IMR-90 (cell line): ENCODE data around the gene EIF3A. TPM values are rescaled to one million over a fixed set of nuclear protein-coding genes. Genes with fewer than 3 reads are reported as not detected.

Experiments used
- ATAC-seq: fragments of 200-7000 bp; cut with Tn5 transposase; 2 replicates; pipeline ENCODE4 v1.9.1; 2020; ENCODE audit warnings: low read depth, mild to moderate bottlenecking, moderate library complexity
- BruUV-seq: library from RNA; stranded (reverse); fragments of 400-500 nt; replicated peaks from 2 replicates; lab custom pipeline; 2021; lab: Mats Ljungman, UMichigan
- CTCF ChIA-PET: fragments of 300-600 bp; formaldehyde crosslinking; extraction: SDS; loops from one replicate; lab custom pipeline; 2021; ENCODE audit warnings: antibody characterized with exemption; lab: Yijun Ruan, JAX
- POLR2A ChIA-PET: fragments of 300-600 bp; sonication (Branson Sonifier 250); formaldehyde crosslinking; loops from one replicate; lab custom pipeline; 2022; ENCODE audit warnings: antibody characterized with exemption; ENCODE audit not compliant: unreplicated experiment; lab: Charles Lee
- DNase-seq: peaks from one replicate; pipeline ENCODE4 v3.0.0; 2013
- H2AFZ ChIP-seq: replicated peaks from 2 replicates; pipeline ENCODE3; 2013; ENCODE audit warnings: low read length, mild to moderate bottlenecking; ENCODE audit not compliant: poor library complexity
- H2AK5ac ChIP-seq: 2 replicates; pipeline ENCODE4 v1.6.1; 2013; ENCODE audit warnings: low read depth, low read length, inconsistent platforms
- H2AK9ac ChIP-seq: replicated peaks from 2 replicates; pipeline ENCODE3; 2013; ENCODE audit warnings: mild to moderate bottlenecking, low read depth, low read length, moderate library complexity; ENCODE audit not compliant: poor library complexity
- H2BK120ac ChIP-seq: 2 replicates; pipeline ENCODE4 v1.6.1; 2013; ENCODE audit warnings: low read depth, low read length, inconsistent platforms
- H2BK15ac ChIP-seq: 3 replicates; pipeline ENCODE4 v1.6.1; 2013; ENCODE audit warnings: low read depth, low read length, inconsistent platforms
- H2BK20ac ChIP-seq: 2 replicates; pipeline ENCODE4 v1.6.1; 2013; ENCODE audit warnings: low read depth, mild to moderate bottlenecking, inconsistent platforms, low read length, moderate library complexity
- H2BK5ac ChIP-seq: 2 replicates; pipeline ENCODE4 v1.6.1; 2013; ENCODE audit warnings: mild to moderate bottlenecking, low read depth, low read length, inconsistent platforms; ENCODE audit not compliant: poor library complexity, severe bottlenecking
- H3K14ac ChIP-seq: replicated peaks from 2 replicates; pipeline ENCODE4 v1.6.1; 2013; ENCODE audit warnings: low read depth, low read length, inconsistent platforms
- H3K18ac ChIP-seq: 2 replicates; pipeline ENCODE4 v1.6.1; 2013; ENCODE audit warnings: low read depth, low read length, control low read depth
- H3K23ac ChIP-seq: 2 replicates; pipeline ENCODE4 v1.6.1; 2013; ENCODE audit warnings: low read depth, low read length, inconsistent platforms
- H3K27ac ChIP-seq: 2 replicates; pipeline ENCODE4 v1.5.1; 2013; ENCODE audit warnings: mild to moderate bottlenecking, control low read depth, low read length; ENCODE audit not compliant: insufficient read depth
- H3K27me3 ChIP-seq: 2 replicates; pipeline ENCODE4 v1.6.1; 2013; ENCODE audit warnings: low read length; ENCODE audit not compliant: control insufficient read depth, insufficient read depth
- H3K36me3 ChIP-seq: 2 replicates; pipeline ENCODE4 v1.6.1; 2013; ENCODE audit warnings: low read length, mixed read lengths; ENCODE audit not compliant: control insufficient read depth, insufficient read depth
- H3K4ac ChIP-seq: 2 replicates; pipeline ENCODE4 v1.6.1; 2013; ENCODE audit warnings: low read depth, low read length, inconsistent platforms
- H3K4me1 ChIP-seq: 2 replicates; pipeline ENCODE4 v1.6.1; 2013; ENCODE audit warnings: low read length, mixed read lengths; ENCODE audit not compliant: control insufficient read depth, insufficient read depth
- H3K4me2 ChIP-seq: 2 replicates; pipeline ENCODE4 v1.6.1; 2013; ENCODE audit warnings: low read depth, mild to moderate bottlenecking, control low read depth, low read length, moderate library complexity
- H3K4me3 ChIP-seq: 2 replicates; pipeline ENCODE4 v1.5.1; 2013; ENCODE audit warnings: low read depth, mild to moderate bottlenecking, control low read depth, low read length, moderate library complexity; ENCODE audit not compliant: insufficient read depth
- H3K56ac ChIP-seq: 2 replicates; pipeline ENCODE4 v1.6.1; 2013; ENCODE audit warnings: low read length, inconsistent platforms; ENCODE audit not compliant: insufficient read depth; ENCODE audit errors: extremely low read depth
- H3K79me1 ChIP-seq, 2 experiments: 2 replicates each; pipeline ENCODE4 v1.6.1; 2013; ENCODE audit warnings: low read length in 2 of 2, inconsistent platforms in 1 of 2, low read depth in 1 of 2
- H3K9ac ChIP-seq: 2 replicates; pipeline ENCODE4 v1.6.1; 2013; ENCODE audit warnings: low read depth, low read length, control low read depth
- H3K9me1 ChIP-seq: 2 replicates; pipeline ENCODE4 v1.6.1; 2013; ENCODE audit warnings: low read length, inconsistent platforms; ENCODE audit not compliant: insufficient read depth
- H3K9me3 ChIP-seq: 2 replicates; pipeline ENCODE4 v1.6.1; 2013; ENCODE audit warnings: low read length; ENCODE audit not compliant: control insufficient read depth, insufficient read depth
- H4K20me1 ChIP-seq: 2 replicates; pipeline ENCODE4 v1.6.1; 2013; ENCODE audit warnings: low read length, inconsistent platforms; ENCODE audit not compliant: insufficient read depth
- H4K5ac ChIP-seq: 2 replicates; pipeline ENCODE4 v1.6.1; 2013; ENCODE audit warnings: mild to moderate bottlenecking, low read depth, low read length, control low read depth
- H4K8ac ChIP-seq, 2 experiments: 2 replicates each; pipeline ENCODE4 v1.6.1; 2013; ENCODE audit warnings: low read depth in 2 of 2, low read length in 2 of 2, control low read depth in 1 of 2, inconsistent platforms in 1 of 2
- H4K91ac ChIP-seq: 2 replicates; pipeline ENCODE4 v1.6.1; 2013; ENCODE audit warnings: low read depth, low read length, inconsistent platforms; ENCODE audit not compliant: insufficient read depth
- MAZ ChIP-seq: IDR thresholded peaks from 2 replicates; pipeline ENCODE4 v1.6.1; 2012; ENCODE audit warnings: low read depth, mild to moderate bottlenecking, low read length, improper control_type of control experiment, moderate library complexity, borderline replicate concordance
- POLR2A ChIP-seq: IDR thresholded peaks from 2 replicates; pipeline ENCODE4 v1.6.1; 2012; ENCODE audit warnings: mild to moderate bottlenecking, low read depth, low read length
- USF2 ChIP-seq: fragments of 150-350 bp; IDR thresholded peaks from 2 replicates; pipeline ENCODE4 v1.6.1; 2017; ENCODE audit warnings: mild to moderate bottlenecking, antibody characterized with exemption, low read length, low read depth
- WGBS, 2 experiments: methylation state at CpG; one replicate each; pipeline versions ENCODE4 v1.1.5 to v1.1.7; 2013; ENCODE audit warnings: missing lambda C conversion rate in 2 of 2; ENCODE audit not compliant: insufficient read length in 1 of 2; ENCODE audit errors: extremely low coverage in 2 of 2; 5-methylcytosine and 5-hydroxymethylcytosine counted together
- dilution Hi-C: fragments of 300-500 bp; cut with HindIII; formaldehyde crosslinking; loops from one replicate; pipeline ENCODE4 v1.14.3; 2018; ENCODE audit warnings: low sequenced_read_pairs; ENCODE audit not compliant: unreplicated experiment
- in situ Hi-C: fragments of 300-500 bp; cut with MboI; formaldehyde crosslinking; loops from 3 replicates; pipeline ENCODE4 v1.14.3; 2019; ENCODE audit warnings: low sequenced_read_pairs, inconsistent platforms, mixed read lengths
- intact Hi-C: fragments of 100-400 bp; cut with micrococcal nuclease; formaldehyde crosslinking; loops from 2 replicates; pipeline ENCODE4 v1.10.0; 2022
- polyA plus RNA-seq, 3 experiments: library from polyadenylated mRNA; depleted of rRNA; stranded (reverse); fragments of >200 nt; gene quantifications; 2 replicates each; pipeline ENCODE4 v1.2.3, GENCODE V29; 2012; ENCODE audit warnings: low replicate concordance in 1 of 3
- total RNA-seq: library from RNA; depleted of rRNA; stranded (reverse); fragments of >200 nt; gene quantifications from 2 replicates; pipeline ENCODE4 v1.2.3, GENCODE V29; 2012

The EIF3A gene
- total and polyA plus RNA-seq, 2 of the 4 experiments (the other 2 are of a cell fraction): 49.6 to 145 TPM

GRCh38 chr10:119103903-119104653, 23.5 kb upstream of the EIF3A start, which contains the start of gene DENND10:
Gene DENND10, plus strand, starts transcription at chr10:119104113. Its CDS starts 30 bp downstream, at chr10:119104143.
- Histone ChIP-seq H4K91ac (peak within 1 kb of the TSS; percentile 24; the same call in 1 of the 2 replicates), H2AK9ac (peak within 1 kb of the TSS; percentile 95), H2BK5ac (peak within 1 kb of the TSS; percentile 54), H4K8ac (peak within 1 kb of the TSS in 1 of 2 experiments; percentile 81; a peak in 2 of 4 replicates), H2AK5ac (peak within 1 kb of the TSS; percentile 68), H3K4me2 (peak within 1 kb of the TSS; percentile 96), H2BK15ac (peak within 1 kb of the TSS; percentile 80; the same call in 2 of the 3 replicates), H3K4ac (peak within 1 kb of the TSS; percentile 79), H3K9me1 (peaks cover 5% of the 10 kb centered on the region; the same call in 1 of the 2 replicates), H3K9me3 (no peaks in the 10 kb centered on the region), H3K14ac (peak within 1 kb of the TSS; percentile 81), H4K5ac (peak within 1 kb of the TSS; percentile 75), H2AFZ (peak within 1 kb of the TSS; percentile 96), H2BK120ac (peak within 1 kb of the TSS; percentile 33; the same call in 1 of the 2 replicates), H4K20me1 (peaks cover 4% of the 10 kb centered on the region; the same call in 1 of the 2 replicates), H3K79me1 (peaks cover 22 to 37% of the 10 kb centered on the region in 2 experiments), H3K18ac (peak within 1 kb of the TSS; percentile 94), H3K23ac (peak within 1 kb of the TSS; percentile 11), H2BK20ac (no peak within 1 kb of the TSS), H3K27me3 (no peaks in the 10 kb centered on the region), H3K4me1 (peaks cover 4% of the 10 kb centered on the region; the same call in 1 of the 2 replicates), H3K36me3 (peaks cover 9% of the 10 kb centered on the region), H3K4me3 (peak within 1 kb of the TSS; percentile 93), H3K27ac (peak within 1 kb of the TSS; percentile 68), H3K56ac (no peak within 1 kb of the TSS; the same call in 1 of the 2 replicates), H3K9ac (peak within 1 kb of the TSS; percentile 73)
- ChIA-PET POLR2A (interaction anchor here (0.7 kb wide), 1 partner anchor 88 kb away, joined by 3 read pairs; no protein-coding TSS in a partner anchor), CTCF (interaction anchor here (0.6 kb wide), 1 partner anchor 60 kb away, joined by 3 read pairs; no protein-coding TSS in a partner anchor)
- WGBS, 2 experiments: 0% methylated on average over 26 of the region's 91 CpGs; no CpG with 5 or more reads in 1 of the 2 experiments
- BruUV-seq: no TSS peak
- intact Hi-C loops: loop anchor here (1.0 to 2.0 kb wide), 2 partner anchors 10 to 23 kb away; partner anchors contain the start of gene EIF3A
- TF ChIP-seq MAZ (peak; percentile 29; the same call in 1 of the 2 replicates), USF2 (no peak), POLR2A (peak; percentile 78)
- in situ Hi-C loops: no loop called here
- ATAC-seq: peak; percentile 95
- DNase-seq: peak; percentile 72
- dilution Hi-C loops: no loop called here
